HG03025 (cell line): ENCODE data around the gene SZT2.
"Not testable (repeated sequence)": the region's sequence is repeated elsewhere in the genome, so short reads cannot be mapped to it uniquely, and the experiment has no call there.

Experiments
- ATAC-seq: cut with Tn5 transposase; IDR thresholded peaks from one replicate; pipeline ENCODE4 v1.9.1; 2021; ENCODE audit warnings: mild to moderate bottlenecking, moderate library complexity; ENCODE audit not compliant: unreplicated experiment, low FRiP score

Gene SZT2

DNA sequence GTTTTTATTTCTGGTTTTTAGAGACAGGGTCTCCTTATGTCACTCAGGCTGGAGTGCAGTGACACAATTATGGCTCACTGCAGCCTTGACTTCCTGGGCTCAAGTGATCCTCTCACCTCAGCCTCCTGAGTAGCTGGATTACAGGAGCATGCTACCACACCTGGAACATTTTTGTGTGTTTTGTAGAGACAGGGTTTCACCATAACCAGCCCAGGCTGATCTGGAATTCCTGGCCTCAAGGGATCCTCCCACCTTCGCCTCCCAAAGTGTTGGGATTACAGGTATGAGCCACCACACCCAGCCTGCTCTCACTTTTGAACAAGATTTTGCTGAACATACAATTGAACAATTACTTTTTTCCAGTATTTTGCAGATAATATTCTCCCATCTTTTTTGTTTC is 88.0 kb downstream of the SZT2 start:
- ATAC-seq, result no peak

DNA sequence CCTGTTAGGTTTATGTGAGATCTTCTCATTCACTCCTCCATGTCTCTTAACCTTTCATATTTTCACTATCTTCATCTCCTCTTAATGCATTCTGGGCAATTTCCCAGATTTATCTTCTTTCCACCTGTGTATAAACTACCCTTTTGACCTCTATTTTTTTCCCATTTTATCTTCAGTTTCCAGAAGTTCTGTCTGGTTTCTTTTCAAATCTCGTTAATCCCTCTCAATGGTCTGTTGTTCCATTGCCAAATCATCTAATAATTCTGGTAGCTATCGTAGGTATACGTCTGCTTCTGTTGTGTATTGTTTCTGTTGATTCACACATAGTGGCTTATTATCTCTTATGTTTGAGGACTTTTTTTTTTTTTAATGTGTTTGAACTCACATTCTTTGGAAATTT is 89.7 kb downstream of the SZT2 start:
- ATAC-seq, result no peak

DNA sequence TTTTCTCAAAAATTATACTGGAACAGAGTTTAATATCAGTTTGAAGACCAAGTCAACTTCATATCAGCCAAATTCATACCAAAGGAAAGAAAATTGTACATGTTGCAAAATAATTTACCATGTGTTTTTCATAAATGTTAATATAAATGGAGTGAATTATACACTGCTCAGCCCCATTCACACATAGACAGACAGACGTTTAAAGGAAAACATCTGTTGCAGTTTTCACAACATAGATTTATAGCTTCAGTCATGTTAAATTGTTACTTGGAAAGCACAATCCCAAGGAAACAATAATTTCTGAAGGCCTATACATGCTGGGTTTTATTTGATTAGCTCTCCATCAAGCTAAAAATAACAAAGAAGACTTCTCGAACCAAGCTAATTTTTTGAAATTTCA is 91.8 kb downstream of the SZT2 start:
- ATAC-seq, result no peak

DNA sequence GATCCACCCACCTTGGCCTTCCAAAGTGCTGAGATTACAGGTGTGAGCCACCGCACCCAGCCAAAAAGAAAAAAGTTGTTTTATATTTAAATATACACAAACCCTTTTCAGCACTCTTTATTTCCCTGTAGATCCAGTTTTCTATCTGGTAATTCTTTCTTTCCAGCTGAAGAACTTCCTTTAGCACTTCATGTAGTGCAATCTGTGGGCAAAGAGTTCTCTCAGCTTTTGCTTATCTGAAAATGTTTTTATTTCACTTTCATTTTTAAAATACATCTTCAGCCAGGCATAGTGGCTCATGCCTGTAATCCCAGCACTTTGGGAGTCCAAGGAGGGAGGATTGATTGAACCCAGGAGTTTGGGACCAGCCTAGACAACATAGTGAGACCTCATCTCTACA is 92.5 kb downstream of the SZT2 start:
- ATAC-seq, result no peak

DNA sequence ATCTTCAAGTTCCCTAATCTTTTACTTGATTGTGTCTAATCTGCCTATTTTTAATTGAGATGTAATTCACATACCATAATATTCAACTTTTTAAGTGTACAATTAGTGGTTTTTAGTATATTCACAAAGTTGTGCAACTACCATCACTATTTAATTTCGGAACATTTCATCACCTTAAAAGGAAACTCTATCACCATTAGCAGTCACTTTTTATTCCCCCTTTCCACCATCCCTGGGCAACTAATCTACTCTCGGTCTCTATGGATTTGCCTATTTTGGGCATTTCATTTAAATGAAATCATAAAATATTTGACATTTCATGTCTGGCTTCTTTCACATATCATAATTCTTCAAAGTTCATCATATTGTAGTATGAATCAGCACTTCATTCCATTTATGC is 94.7 kb downstream of the SZT2 start:
- ATAC-seq, result no peak

DNA sequence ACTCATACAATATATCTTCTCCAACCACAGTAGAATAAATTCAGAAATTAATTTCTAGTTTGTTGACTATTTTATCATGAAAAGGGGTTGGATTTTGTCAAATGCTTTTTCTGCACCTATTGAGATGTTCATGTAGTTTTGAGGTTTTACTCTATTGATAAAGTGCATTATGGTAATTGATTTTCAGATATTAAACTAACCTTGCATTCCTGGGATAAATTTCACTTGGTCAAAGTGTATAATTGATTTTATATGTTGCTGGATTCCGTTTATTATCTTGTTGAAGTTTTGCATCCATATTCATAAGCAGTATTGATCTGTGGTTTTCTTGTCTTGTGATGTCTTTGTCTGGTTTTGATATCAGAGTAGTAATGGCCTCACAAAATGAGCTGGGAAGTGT is 98.5 kb downstream of the SZT2 start:
- ATAC-seq, result no peak

DNA sequence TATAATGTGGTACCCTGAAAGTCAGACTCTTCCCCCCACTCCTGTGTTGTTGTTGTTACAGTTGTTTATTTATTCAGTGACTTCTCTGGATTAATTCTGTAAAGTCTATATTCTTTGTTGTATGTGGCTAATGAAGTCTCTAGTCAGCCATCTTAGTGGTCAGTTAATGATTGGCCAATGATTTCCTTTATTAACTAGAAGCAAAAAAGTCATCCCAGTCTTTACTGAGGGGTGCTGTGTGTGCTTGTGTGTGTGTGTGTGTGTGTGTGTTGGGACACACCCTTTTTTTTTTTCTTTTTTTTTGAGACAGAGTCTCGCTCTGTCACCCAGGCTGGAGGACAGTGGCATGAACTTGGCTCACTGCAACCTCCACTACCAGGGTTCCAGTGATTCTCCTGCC is 101.4 kb downstream of the SZT2 start:
- no peak for ATAC-seq

DNA sequence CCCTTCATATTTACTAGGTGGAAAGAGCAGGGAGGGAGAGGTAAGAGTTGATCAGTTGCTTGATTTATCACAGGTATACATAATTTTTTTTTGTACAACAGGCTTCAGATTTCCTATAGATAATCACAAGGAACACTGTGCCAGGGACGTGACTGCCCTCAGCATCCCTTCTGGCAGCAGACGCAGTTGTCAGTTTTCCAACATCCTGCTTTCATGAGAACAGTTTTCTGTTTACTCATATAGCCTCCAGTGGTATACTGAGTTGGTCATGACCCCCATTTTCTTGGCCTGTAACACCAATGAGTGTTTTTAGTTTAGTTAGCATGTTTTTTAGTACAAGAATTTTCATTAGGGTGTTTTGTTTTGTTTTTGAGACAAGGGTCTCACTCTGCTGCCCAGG is 103.1 kb downstream of the SZT2 start:
- ATAC-seq, result no peak

DNA sequence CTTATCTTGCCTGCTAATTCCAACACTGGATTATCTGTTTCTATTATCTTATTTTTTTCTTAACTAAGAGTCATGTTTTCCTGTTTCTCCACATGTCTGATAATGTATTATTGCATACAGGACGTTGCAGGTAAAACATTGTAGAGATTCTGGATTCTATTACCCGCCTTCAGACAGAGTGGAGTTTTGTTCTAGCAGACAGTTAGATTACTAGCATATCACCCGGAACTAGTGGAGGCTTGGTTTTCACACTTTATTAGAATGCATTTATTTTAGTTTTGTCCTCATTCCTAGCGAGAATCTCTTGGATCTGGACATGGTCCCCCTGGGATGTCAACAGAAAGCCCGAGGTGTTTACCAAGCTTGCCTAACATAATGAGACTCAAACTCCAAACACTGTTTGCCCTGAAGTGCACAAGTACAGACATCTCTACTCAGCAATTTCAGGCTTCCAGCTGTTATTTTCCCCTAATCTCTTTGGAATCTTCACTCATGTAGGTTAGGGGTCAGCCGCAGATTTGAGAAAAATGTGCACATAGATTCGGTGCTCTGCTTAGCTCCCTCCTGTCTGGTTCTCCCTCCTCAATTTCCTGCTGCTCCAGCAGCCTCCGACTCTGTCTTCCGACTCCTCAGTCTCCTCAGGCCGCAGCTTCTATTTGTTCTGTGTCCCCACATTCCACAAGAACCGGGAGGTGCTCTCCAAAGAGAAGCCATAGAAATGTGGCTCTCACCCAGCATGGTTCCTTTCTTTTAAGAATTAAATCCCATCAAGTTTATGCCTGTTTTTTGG is 104.2 kb downstream of the SZT2 start:
- ATAC-seq, result no peak

DNA sequence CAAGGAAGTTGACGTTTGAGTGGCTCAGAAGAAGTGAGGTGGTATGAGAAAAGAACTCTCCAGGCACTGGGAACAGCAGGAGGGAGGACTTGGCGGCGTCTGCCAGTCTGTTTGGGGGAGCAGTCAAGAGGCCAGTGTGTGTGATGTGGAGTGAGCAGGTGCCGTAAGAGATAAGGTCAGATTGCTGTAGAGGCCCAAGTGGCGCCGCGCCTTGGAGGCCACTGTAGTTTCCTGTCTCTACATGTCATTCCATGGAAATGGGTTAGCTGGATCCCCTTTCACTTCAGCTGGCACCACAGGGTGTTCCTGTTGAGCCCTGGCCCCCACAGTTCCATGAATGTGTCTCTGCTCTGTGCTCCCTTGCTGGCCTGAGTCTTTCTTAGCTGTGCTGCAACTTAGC is 105.5 kb downstream of the SZT2 start:
- ATAC-seq, result no peak

DNA sequence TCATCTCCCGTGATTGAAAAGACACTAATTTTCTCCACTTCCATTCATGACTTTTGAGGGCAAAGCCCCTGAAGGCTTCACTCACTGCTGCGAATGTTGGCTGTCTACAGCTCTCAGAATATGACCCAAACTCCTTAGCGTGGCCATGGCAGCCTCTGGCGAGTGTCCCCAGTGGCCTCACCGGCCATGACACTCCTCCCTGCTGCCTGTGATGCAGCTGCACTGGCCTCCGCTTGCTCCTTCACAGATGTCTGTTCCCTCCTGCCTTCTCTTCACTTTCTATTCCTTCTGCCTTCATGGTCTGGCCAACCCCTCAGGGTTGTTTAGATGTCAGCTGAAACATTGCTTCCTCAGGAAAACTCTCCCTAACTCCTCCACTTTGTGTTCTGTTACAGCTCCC is 110.2 kb downstream of the SZT2 start:
- no peak for ATAC-seq

DNA sequence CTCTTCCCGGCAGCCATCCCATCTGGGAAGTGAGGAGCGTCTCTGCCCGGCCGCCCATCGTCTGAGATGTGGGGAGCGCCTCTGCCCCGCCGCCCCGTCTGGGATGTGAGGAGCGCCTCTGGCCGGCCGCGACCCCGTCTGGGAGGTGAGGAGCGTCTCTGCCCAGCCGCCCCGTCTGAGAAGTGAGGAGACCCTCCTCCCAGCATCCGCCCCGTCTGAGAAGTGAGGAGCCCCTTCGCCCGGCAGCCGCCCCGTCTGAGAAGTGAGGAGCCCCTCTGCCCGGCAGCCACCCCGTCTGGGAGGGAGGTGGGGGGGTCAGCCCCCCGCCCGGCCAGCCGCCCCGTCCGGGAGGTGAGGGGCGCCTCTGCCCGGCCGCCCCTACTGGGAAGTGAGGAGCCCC is 112.1 kb downstream of the SZT2 start:
- ATAC-seq, result not testable (repeated sequence)

DNA sequence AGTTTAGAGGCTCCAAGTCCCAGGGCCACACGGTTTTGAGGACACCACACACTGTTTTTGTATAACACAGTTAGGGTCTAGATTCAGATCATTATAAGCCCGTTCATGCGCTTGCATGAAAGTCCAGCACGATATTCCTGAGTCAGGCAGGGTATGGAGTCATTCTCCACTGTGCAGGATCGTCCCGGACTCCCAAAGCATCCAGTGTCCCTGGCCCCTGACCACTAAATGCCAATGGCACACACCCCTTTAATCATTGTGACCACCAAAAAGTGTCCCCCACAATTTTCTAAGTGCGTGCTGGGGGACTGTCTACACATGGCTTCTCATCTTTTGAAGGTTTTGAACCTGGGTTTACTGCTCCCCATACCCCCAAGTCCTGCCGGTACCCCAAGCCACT is 113.8 kb downstream of the SZT2 start:
- ATAC-seq, result no peak
